WTC11 (cell line): Measurements from ENCODE around the gene TUBB4B. TPM values are rescaled to one million over a fixed set of nuclear protein-coding genes. Genes with fewer than 3 reads are reported as not detected.
"Not testable (repeated sequence)": the region's sequence is repeated elsewhere in the genome, so short reads cannot be mapped to it uniquely, and the experiment has no call there.

Experiments used
- ATAC-seq: fragments of 200-7000 bp; cut with Tn5 transposase; 2 replicates; pipeline ENCODE4 v1.10.0; 2021; ENCODE audit warnings: mild to moderate bottlenecking, moderate library complexity
- CTCF ChIA-PET: fragments of 300-600 bp; sonication (Branson Sonifier 250); formaldehyde crosslinking; loops from one replicate; lab custom pipeline; 2021; ENCODE audit warnings: antibody characterized with exemption; lab: Charles Lee
- POLR2A ChIA-PET: fragments of 350-600 bp; sonication (Branson Sonifier 250); formaldehyde crosslinking; loops from one replicate; lab custom pipeline; 2021; ENCODE audit warnings: antibody characterized with exemption; lab: Charles Lee
- DNase-seq: peaks from one replicate; pipeline ENCODE4 v3.0.0; 2021; ENCODE audit warnings: low spot score
- H3K27ac Mint-ChIP-seq: 2 replicates; pipeline ENCODE4 v1.8.0; 2021; ENCODE audit warnings: mixed read lengths
- H3K27me3 Mint-ChIP-seq: 2 replicates; pipeline ENCODE4 v1.8.0; 2021; ENCODE audit warnings: low read depth, mild to moderate bottlenecking, moderate library complexity, mixed read lengths
- H3K36me3 Mint-ChIP-seq: 2 replicates; pipeline ENCODE4 v1.8.0; 2021; ENCODE audit warnings: mixed read lengths
- H3K4me1 Mint-ChIP-seq: 2 replicates; pipeline ENCODE4 v1.8.0; 2022; ENCODE audit warnings: mixed read lengths
- H3K4me3 Mint-ChIP-seq: 2 replicates; pipeline ENCODE4 v1.8.0; 2021; ENCODE audit warnings: mild to moderate bottlenecking, moderate library complexity, mixed read lengths
- H3K9me3 Mint-ChIP-seq: 2 replicates; pipeline ENCODE4 v1.8.0; 2021; ENCODE audit warnings: mixed read lengths
- ATF1 ChIP-seq: sonication (generic); formaldehyde crosslinking; IDR thresholded peaks from 2 replicates; pipeline ENCODE4 v1.8.1; 2023; ENCODE audit warnings: mild to moderate bottlenecking, moderate library complexity, missing genetic modification reagents
- CREB1 ChIP-seq: sonication (generic); formaldehyde crosslinking; IDR thresholded peaks from 2 replicates; pipeline ENCODE4 v1.8.0; 2023; ENCODE audit warnings: mild to moderate bottlenecking, missing genetic modification reagents
- ESRRA ChIP-seq: sonication (generic); formaldehyde crosslinking; IDR thresholded peaks from 2 replicates; pipeline ENCODE4 v1.8.1; 2022; ENCODE audit warnings: mild to moderate bottlenecking, missing genetic modification reagents, borderline replicate concordance
- GTF2I ChIP-seq: fragments of 250-450 bp; sonication (Bioruptor Pico); conservative IDR thresholded peaks from 2 replicates; pipeline ENCODE4 v1.4.0; 2021; ENCODE audit warnings: mild to moderate bottlenecking
- MYBL2 ChIP-seq: sonication (generic); formaldehyde crosslinking; IDR thresholded peaks from 2 replicates; pipeline ENCODE4 v1.8.1; 2023; ENCODE audit warnings: mild to moderate bottlenecking, moderate library complexity, missing genetic modification reagents
- NFE2L1 ChIP-seq: sonication (generic); formaldehyde crosslinking; IDR thresholded peaks from 2 replicates; pipeline ENCODE4 v1.8.1; 2023; ENCODE audit warnings: missing genetic modification reagents
- PRRX2 ChIP-seq: fragments of 250-450 bp; sonication (Bioruptor Pico); IDR thresholded peaks from 2 replicates; pipeline ENCODE4 v1.8.0; 2021; ENCODE audit warnings: mild to moderate bottlenecking
- SMAD3 ChIP-seq: sonication (generic); formaldehyde crosslinking; IDR thresholded peaks from 2 replicates; pipeline ENCODE4 v1.8.0; 2022; ENCODE audit warnings: missing genetic modification reagents, mild to moderate bottlenecking, borderline replicate concordance
- SMAD4 ChIP-seq: sonication (generic); formaldehyde crosslinking; IDR thresholded peaks from 2 replicates; pipeline ENCODE4 v1.8.0; 2022; ENCODE audit warnings: mild to moderate bottlenecking, missing genetic modification reagents
- ZBTB21 ChIP-seq: sonication (generic); formaldehyde crosslinking; IDR thresholded peaks from 2 replicates; pipeline ENCODE4 v1.8.1; 2023; ENCODE audit warnings: mild to moderate bottlenecking, missing genetic modification reagents, borderline replicate concordance
- ZNF263 ChIP-seq: sonication (generic); formaldehyde crosslinking; IDR thresholded peaks from 2 replicates; pipeline ENCODE4 v1.8.1; 2022; ENCODE audit warnings: low read depth, mild to moderate bottlenecking, moderate library complexity, missing genetic modification reagents
- total RNA-seq: library from RNA; stranded (reverse); gene quantifications from 3 replicates; pipeline ENCODE4 v1.2.3, GENCODE V29; 2021
- TF ChIP-seq, protein P1 (sequence below): fragments of 250-450 bp; sonication (Bioruptor Pico); IDR thresholded peaks from 2 replicates; pipeline ENCODE4 v1.8.0; 2021; ENCODE audit warnings: mild to moderate bottlenecking
- TF ChIP-seq, protein P2 (sequence below): sonication (generic); formaldehyde crosslinking; IDR thresholded peaks from 2 replicates; pipeline ENCODE4 v1.8.1; 2022; ENCODE audit warnings: low read depth, mild to moderate bottlenecking, moderate library complexity, missing genetic modification reagents, borderline replicate concordance
- TF ChIP-seq, protein P3 (sequence below): sonication (generic); formaldehyde crosslinking; IDR thresholded peaks from 2 replicates; pipeline ENCODE4 v1.8.0; 2023; ENCODE audit warnings: missing genetic modification reagents
- TF ChIP-seq, protein P4 (sequence below): sonication (generic); formaldehyde crosslinking; IDR thresholded peaks from 2 replicates; pipeline ENCODE4 v1.8.1; 2023; ENCODE audit warnings: mild to moderate bottlenecking, moderate library complexity, missing genetic modification reagents

The TUBB4B gene
- total RNA-seq, 1 experiment from 2014 or later = 375 TPM

DNA sequence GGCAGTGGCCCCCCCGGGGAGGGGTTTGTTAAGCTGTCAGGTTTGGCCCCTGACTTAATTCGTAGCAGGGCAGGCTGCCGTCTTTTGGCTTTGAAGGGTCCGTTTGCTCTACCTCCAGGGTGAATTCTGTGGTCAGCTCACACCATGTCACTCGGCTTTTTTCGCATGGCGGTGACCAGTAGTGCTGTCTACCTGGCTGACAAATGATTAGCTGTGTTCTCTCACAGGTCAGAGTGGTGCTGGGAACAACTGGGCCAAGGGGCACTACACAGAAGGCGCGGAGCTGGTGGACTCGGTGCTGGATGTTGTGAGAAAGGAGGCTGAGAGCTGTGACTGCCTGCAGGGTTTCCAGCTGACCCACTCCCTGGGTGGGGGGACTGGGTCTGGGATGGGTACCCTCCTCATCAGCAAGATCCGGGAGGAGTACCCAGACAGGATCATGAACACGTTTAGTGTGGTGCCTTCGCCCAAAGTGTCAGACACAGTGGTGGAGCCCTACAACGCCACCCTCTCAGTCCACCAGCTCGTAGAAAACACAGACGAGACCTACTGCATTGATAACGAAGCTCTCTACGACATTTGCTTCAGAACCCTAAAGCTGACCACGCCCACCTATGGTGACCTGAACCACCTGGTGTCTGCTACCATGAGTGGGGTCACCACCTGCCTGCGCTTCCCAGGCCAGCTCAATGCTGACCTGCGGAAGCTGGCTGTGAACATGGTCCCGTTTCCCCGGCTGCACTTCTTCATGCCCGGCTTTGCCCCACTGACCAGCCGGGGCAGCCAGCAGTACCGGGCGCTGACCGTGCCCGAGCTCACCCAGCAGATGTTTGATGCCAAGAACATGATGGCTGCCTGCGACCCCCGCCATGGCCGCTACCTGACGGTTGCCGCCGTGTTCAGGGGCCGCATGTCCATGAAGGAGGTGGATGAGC lies 1.4 kb downstream of the TUBB4B start:
- no peak for TF ChIP-seq CREB1 (CRISPR knock-in tag)
- no peak for TF ChIP-seq ATF1
- TF ChIP-seq, protein P1, sequence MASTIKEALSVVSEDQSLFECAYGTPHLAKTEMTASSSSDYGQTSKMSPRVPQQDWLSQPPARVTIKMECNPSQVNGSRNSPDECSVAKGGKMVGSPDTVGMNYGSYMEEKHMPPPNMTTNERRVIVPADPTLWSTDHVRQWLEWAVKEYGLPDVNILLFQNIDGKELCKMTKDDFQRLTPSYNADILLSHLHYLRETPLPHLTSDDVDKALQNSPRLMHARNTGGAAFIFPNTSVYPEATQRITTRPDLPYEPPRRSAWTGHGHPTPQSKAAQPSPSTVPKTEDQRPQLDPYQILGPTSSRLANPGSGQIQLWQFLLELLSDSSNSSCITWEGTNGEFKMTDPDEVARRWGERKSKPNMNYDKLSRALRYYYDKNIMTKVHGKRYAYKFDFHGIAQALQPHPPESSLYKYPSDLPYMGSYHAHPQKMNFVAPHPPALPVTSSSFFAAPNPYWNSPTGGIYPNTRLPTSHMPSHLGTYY (CRISPR knock-in tag) = no peak
- TF ChIP-seq MYBL2 = no peak
- TF ChIP-seq ZBTB21 (CRISPR knock-in tag) = no peak
- TF ChIP-seq PRRX2 (CRISPR knock-in tag) = no peak
- TF ChIP-seq, protein P2, sequence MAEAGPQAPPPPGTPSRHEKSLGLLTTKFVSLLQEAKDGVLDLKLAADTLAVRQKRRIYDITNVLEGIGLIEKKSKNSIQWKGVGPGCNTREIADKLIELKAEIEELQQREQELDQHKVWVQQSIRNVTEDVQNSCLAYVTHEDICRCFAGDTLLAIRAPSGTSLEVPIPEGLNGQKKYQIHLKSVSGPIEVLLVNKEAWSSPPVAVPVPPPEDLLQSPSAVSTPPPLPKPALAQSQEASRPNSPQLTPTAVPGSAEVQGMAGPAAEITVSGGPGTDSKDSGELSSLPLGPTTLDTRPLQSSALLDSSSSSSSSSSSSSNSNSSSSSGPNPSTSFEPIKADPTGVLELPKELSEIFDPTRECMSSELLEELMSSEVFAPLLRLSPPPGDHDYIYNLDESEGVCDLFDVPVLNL = no peak
- TF ChIP-seq SMAD4 (CRISPR knock-in tag) = no peak
- no peak for TF ChIP-seq SMAD3
- TF ChIP-seq NFE2L1 = no peak
- no peak for TF ChIP-seq ESRRA (CRISPR knock-in tag)
- no peak for TF ChIP-seq ZNF263
- TF ChIP-seq, protein P3, sequence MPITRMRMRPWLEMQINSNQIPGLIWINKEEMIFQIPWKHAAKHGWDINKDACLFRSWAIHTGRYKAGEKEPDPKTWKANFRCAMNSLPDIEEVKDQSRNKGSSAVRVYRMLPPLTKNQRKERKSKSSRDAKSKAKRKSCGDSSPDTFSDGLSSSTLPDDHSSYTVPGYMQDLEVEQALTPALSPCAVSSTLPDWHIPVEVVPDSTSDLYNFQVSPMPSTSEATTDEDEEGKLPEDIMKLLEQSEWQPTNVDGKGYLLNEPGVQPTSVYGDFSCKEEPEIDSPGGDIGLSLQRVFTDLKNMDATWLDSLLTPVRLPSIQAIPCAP (CRISPR knock-in tag) = no peak
- TF ChIP-seq, protein P4, sequence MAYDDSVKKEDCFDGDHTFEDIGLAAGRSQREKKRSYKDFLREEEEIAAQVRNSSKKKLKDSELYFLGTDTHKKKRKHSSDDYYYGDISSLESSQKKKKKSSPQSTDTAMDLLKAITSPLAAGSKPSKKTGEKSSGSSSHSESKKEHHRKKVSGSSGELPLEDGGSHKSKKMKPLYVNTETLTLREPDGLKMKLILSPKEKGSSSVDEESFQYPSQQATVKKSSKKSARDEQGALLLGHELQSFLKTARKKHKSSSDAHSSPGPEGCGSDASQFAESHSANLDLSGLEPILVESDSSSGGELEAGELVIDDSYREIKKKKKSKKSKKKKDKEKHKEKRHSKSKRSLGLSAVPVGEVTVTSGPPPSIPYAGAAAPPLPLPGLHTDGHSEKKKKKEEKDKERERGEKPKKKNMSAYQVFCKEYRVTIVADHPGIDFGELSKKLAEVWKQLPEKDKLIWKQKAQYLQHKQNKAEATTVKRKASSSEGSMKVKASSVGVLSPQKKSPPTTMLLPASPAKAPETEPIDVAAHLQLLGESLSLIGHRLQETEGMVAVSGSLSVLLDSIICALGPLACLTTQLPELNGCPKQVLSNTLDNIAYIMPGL (CRISPR knock-in tag) = no peak
- TF ChIP-seq GTF2I (CRISPR knock-in tag) = no peak
- H3K9me3 Mint-ChIP-seq = no peaks in the 10 kb centered on the region
- no peaks in the 10 kb centered on the region; the same call in 1 of the 2 replicates for H3K27me3 Mint-ChIP-seq
- ChIA-PET CTCF (no interaction called here), POLR2A (interaction anchor here (1.0 to 1.2 kb wide), 3 partner anchors 12 to 156 kb away, joined by 3 read pairs; partner anchors contain the start of gene MAN1B1)
- peak overlapping the region; percentile 74 for H3K27ac Mint-ChIP-seq
- peaks cover 20% of the 10 kb centered on the region for H3K36me3 Mint-ChIP-seq
- peak overlapping the region; percentile 81 for H3K4me3 Mint-ChIP-seq
- DNase-seq (no peak), ATAC-seq (no peak)
- H3K4me1 Mint-ChIP-seq = peaks cover 36% of the 10 kb centered on the region

DNA sequence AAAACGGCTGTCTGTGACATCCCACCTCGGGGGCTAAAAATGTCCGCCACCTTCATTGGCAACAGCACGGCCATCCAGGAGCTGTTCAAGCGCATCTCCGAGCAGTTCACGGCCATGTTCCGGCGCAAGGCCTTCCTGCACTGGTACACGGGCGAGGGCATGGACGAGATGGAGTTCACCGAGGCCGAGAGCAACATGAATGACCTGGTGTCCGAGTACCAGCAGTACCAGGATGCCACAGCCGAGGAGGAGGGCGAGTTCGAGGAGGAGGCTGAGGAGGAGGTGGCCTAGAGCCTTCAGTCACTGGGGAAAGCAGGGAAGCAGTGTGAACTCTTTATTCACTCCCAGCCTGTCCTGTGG lies 2.2 kb downstream of the TUBB4B start:
- ChIA-PET CTCF (interaction anchor here (2.1 kb wide), 1 partner anchor 8 kb away, joined by 7 read pairs; no protein-coding TSS in a partner anchor), POLR2A (interaction anchor here (1.2 kb wide), 1 partner anchor 11 kb away, joined by 3 read pairs; no protein-coding TSS in a partner anchor)
- H3K27me3 Mint-ChIP-seq, ATAC-seq, DNase-seq, H3K27ac Mint-ChIP-seq, H3K9me3 Mint-ChIP-seq: not testable (repeated sequence)
- Mint-ChIP-seq H3K4me3 (peak overlapping the region; percentile 81), H3K36me3 (peaks cover 20% of the 10 kb centered on the region), H3K4me1 (peaks cover 35% of the 10 kb centered on the region)
